GM18519 (cell line): Measurements from ENCODE around the gene B4GALT5.

Source experiments
- ATAC-seq: cut with Tn5 transposase; IDR thresholded peaks from one replicate; pipeline ENCODE4 v1.9.1; 2021; ENCODE audit warnings: mild to moderate bottlenecking, moderate library complexity; ENCODE audit not compliant: unreplicated experiment, low FRiP score

B4GALT5 gene

DNA sequence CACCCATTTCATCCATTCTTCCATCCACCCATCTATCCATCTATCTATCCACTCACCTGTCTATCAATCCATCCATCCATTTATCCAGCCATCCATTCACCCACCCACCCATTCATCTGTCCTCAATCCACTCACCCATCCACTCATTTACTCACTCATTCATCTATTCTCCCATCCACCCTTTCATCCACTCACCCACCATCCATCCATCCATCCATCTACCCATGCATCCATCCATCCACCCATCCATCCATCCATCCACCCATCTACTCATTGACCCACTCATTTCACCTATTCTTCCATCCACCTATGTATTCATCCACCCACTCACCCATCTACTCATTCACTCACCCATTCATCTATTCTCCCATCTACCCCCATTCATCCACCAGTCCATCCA lies 121.6 kb downstream of the B4GALT5 start:
- ATAC-seq = no peak

DNA sequence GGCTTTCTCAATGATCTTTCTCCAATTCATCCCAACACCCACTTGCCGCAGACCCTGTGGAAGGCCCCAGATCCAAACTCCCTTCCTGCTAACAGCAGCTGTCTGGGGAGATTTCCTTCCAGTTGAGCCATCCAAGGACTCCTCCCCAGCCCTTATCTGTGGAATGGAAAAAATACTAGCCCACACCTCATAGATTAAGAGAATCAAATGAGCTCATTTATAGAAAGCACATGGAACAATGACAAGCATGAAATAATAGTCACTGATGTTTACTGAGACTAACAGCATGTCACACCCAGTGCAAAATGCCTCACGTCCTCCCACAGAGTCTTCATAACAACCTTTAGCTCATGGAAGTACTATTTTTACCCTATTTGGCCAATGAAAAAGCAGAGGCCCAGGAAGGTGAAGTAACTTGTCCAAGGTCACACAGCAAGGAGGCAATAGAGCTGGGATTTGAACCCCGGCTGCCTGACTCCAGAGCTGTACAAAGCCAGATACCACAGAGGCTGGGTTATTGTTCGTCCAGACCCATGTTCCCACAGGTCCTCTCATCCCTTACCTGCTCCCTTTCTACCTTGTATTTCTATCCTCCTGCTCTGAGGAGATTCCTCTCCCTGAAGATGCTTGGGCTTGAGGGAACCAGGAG lies 122.3 kb downstream of the B4GALT5 start:
- ATAC-seq = no peak

DNA sequence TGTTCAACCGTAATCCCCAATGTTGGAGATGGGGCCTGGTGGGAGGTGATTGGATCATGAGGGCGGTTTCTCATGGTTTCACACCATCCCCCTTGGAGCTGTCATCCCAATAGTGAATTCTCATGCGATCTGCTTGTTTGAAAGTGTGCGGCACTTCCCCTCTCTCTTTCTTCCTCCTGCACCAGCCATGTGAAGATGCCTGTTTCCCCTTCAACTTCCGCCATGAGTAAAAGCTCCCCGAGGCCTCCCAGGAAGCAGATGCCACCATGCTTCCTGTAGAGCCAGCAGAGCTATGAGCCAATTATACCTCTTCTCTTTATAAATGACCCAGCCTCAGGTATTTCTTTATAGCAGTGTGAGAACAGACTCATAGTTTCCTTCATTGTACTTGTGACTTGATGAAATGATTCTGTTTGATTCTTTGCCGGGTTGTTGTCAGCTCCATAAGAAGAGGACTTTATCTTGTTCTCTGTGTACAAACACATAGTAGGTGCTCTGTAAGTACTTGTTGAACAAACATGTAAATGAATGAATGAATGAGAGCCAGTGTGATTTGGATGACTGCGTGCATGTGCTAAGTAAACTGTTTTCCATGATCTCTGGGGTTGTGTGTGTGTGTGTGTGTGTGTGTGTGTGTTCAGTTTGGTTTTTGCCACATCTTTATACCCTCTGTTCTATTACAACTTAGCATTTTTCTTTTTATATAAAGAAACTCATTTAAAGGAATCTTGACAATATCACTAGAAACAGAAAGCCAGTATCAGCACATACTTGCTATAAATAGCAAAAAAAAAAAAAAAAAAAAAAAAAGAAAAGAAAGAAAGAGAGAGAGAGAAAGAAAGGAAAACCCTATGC lies 123.3 kb downstream of the B4GALT5 start:
- ATAC-seq = no peak

DNA sequence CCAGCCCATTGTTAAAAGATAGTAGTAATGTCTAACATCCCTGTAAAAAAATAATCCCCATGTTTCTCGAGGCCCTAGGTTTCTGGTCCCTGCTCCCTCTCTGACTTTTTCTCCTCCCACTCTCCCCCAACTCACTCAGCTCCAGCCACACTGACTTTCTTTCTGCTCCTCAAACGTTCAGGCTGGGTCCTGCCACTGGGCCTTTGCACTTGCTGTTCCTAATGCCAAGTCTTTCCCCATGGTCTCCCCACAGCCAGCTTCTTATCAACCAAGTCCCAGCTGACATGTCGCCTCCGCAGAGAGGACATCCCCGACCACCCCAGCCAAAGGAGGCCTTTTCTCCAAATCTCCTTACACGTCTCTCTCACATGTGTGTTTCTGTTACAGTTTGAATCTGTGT lies 123.9 kb downstream of the B4GALT5 start:
- no peak for ATAC-seq

DNA sequence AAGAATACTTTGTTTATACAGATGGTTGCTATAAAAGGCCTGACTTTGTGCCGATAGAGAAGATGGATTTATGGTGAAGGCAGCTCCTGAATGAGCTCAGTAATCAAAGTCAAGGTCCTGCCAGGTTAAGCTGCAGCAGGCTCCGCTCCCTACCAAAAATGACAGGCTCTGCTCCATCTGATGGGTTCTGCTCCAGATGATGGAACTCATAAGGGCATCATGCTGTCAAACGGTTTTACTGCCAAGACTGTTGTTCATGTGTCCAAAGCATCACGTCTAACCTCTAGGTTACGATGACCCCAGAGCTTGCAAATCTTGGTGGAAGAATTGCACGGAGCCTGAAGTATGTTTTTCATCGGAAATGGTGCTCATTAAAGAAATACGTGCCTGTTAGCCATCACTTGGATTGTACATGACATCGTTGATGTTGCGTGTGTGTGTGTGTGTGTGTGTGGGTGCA lies 126.5 kb downstream of the B4GALT5 start:
- no peak for ATAC-seq

DNA sequence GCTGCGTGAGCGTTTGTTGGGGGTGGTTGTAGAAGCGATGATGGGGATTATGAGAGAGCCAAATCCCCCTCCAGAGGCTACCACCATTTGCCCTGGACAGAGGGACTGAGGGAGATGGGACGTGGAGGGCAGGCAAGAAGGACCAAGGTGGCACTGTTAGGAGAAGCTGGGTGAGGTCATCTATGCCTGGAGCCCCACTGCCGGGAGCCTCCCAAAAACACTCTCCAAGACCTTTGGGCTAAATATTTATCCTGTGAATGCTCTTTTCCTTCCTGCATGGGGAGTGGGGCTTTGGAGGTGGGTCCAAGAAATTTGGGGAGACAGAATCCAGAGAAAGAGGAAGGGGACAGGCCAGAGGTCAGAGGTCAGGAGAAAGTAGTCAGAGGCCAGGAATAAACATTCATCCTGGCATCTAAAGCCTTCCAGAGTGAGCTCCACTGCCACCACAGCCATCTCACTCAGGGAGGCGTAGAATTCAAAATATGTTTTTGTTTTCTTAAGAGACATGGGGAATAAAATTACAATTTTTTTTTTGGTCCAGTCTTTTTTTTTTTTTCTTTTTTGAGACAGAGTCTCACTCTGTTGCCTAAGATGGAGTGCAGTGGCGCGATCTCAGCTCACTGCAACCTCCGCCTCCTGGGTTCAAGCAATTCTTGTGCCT lies 128.0 kb downstream of the B4GALT5 start:
- ATAC-seq = no peak

DNA sequence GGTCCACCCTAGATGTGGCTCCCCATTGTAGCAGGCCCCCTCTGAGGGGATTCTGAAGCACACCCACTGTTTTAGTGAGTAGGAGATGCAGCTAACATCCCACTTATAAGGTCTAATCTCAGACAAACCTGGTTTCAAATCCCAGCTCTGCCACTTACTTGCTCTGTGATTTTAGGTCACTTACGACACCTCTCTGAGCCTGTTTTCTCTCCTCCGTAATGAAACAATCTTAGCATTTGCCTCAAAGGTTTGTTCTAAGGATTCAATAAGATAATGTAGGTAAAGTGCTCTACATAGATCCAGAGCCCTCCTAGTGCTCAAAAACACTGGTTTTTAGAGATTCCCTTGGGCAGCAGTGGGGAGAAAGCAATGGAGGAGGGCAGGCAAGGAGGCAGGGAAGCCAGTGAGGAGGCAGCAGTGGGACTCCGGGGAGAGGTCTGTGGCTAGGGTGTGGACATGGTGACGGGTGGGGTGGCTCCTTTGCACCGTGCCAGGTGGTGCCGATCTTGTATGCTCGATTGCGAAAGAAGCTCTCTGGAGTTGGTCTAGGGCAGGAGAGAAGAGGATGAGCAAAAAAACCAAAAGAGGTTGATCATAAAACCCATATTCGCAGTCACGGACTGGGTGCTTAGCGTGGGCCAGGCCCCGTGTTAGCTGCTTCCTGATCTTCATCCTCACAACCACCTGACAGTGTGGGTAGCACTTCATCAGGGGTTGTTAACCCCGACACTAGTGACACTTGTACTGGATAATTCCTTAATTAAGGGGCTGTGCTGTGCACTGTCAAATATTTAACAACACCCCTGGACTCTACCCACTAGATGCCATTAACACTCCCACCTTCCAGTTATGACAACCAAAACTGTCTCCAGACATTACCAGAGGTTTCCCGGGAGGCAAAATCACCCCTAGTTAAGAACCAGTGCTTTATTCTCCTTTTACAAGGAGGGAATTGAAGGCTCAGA lies 129.0 kb downstream of the B4GALT5 start:
- no peak for ATAC-seq

DNA sequence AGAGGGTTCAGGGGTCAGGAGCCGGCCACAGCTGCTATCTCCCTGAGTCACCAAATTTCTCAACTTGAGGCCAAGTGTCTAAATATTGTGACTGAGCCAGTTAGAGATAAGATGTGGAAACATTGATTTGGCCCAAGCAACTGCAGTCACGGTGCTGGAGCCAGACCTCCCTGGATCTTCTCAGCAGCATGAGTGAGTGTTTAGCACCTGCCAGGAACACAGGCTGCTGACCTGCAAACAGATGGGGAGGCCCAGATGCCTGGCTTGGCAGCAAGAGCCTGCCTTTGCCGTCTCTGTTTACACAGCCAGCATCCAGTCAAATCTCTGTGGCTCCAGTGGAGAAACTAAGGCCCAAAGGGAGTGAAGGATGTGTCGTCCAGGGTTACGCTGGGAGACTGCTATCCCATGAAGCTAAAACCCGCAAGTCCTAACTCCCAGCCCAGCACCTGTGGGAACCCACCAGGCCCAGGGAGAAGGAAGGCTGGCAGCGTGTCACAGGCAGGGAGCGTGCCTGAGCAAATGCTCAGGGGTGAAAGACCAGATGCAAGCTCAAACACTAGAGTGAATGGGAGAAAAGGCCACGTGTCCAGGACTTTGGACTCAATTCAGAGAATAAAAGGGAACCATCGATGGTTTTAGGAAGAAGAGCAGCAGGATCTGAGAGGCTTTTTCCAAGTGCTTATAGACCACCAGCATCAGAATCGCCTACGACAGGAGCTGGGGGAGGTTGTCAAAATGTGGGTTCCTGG lies 129.8 kb downstream of the B4GALT5 start:
- no peak for ATAC-seq

DNA sequence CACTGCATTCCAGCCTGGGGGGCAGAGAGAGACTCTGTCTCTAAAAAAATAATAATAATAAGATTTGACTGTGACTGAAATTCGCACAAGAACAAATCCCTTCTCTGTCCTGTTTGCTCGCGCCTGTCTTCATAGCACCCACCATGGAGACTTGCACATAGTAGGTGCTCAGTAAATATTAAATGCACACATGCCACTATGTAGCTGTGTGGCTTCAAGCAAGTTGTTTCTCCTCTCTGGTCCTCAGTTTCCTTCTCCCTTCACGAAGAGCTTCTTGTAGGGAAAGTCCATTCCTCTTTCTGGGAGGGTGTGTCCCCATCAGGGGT lies 130.4 kb downstream of the B4GALT5 start:
- no peak for ATAC-seq
